SJSA1 (cell line): Measurements from ENCODE around the gene GRK2. TPM values are rescaled to one million over a fixed set of nuclear protein-coding genes. Genes with fewer than 3 reads are reported as not detected.

Experiments used
- DNase-seq, 2 experiments: peaks; one replicate each; pipeline ENCODE4 v3.0.0-alpha.2; 2015 to 2020; ENCODE audit warnings: low spot score in 2 of 2, low read depth in 1 of 2
- H3K27ac ChIP-seq: fragments of 250-450 bp; sonication (Bioruptor Pico); 2 replicates; pipeline ENCODE4 v1.5.1; 2020; ENCODE audit warnings: mild to moderate bottlenecking, moderate library complexity
- H3K27me3 ChIP-seq: fragments of 250-450 bp; sonication (Bioruptor Pico); replicated peaks from 2 replicates; pipeline ENCODE4 v1.5.1; 2020; ENCODE audit warnings: mild to moderate bottlenecking, moderate library complexity
- H3K36me3 ChIP-seq: fragments of 250-450 bp; sonication (Bioruptor Pico); 2 replicates; pipeline ENCODE4 v1.5.1; 2020; ENCODE audit warnings: mild to moderate bottlenecking
- H3K4me1 ChIP-seq: fragments of 250-450 bp; sonication (Bioruptor Pico); replicated peaks from 2 replicates; pipeline ENCODE4 v1.6.1; 2021; ENCODE audit warnings: mild to moderate bottlenecking
- H3K4me3 ChIP-seq: fragments of 250-450 bp; sonication (Bioruptor Pico); 2 replicates; pipeline ENCODE4 v1.5.1; 2020; ENCODE audit warnings: mild to moderate bottlenecking
- H3K9me3 ChIP-seq: fragments of 250-450 bp; sonication (Bioruptor Pico); replicated peaks from 2 replicates; pipeline ENCODE4 v1.5.1; 2020; ENCODE audit warnings: mild to moderate bottlenecking
- total RNA-seq: library from RNA; depleted of rRNA; stranded (reverse); fragments of >200 nt; shearing (Covaris generic); gene quantifications from 2 replicates; pipeline ENCODE4 v1.2.3, GENCODE V29; 2014

GRK2 gene
- total RNA-seq, 1 experiment from 2014 or later, result 138 TPM

DNA sequence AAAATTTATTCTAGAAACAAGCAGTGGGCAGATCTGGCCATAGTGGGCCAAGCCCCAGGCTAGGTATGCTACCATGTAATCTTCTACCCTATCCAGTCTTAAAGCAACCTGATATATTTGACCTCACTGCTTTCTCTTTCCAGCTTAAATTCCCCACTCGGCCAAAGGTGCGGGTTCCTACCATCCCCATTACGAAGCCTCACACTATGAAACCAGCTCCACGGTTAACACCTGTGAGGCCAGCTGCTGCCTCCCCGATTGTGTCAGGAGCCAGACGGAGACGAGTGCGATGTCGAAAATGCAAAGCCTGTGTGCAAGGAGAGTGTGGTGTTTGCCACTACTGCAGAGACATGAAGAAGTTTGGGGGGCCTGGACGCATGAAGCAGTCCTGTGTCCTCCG, 21.2 kb upstream of the GRK2 start:
- peak in 1 of 2 experiments; percentile 44 for DNase-seq
- no peaks in the 10 kb centered on the region for H3K9me3 ChIP-seq
- peaks cover 19% of the 10 kb centered on the region for H3K4me1 ChIP-seq
- no peaks in the 10 kb centered on the region for H3K27me3 ChIP-seq
- H3K36me3 ChIP-seq, result peaks cover 82% of the 10 kb centered on the region
- no peak overlapping the region for H3K4me3 ChIP-seq
- H3K27ac ChIP-seq, result no peak overlapping the region

DNA sequence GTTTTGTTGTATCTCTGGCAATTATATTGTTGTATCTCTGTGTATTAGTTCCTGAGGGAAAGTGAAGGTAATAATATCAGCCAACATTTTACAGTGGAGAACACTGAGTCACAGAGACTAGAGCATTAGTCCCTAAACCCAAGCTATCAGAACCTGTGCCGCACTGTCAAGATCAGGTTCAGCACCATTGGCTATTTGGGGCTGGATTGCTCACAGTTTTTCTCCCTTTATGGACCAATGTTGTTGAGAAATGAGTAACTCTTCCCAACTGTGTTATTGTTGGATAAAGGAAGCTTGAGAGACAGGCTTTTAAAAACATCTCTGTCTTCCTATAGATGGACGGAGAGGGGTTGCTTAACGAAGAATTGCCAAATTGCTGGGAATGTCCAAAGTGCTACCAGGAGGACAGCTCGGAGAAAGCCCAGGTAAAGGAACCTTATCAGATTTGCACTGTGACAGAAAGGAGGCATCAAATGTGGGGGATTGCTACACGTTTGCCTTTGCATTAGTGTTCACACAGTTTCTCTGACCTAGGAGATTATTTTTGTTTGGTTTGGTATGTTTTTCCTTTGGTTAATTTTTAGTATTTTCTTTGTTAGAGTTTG, 18.2 kb upstream of the GRK2 start:
- H3K27ac ChIP-seq, result no peak overlapping the region
- no peaks in the 10 kb centered on the region for H3K4me1 ChIP-seq
- H3K36me3 ChIP-seq, result peaks cover 96% of the 10 kb centered on the region
- peaks cover 2% of the 10 kb centered on the region; the same call in 1 of the 2 replicates for H3K9me3 ChIP-seq
- H3K4me3 ChIP-seq, result no peak overlapping the region
- no peaks in the 10 kb centered on the region for H3K27me3 ChIP-seq
- no peak for DNase-seq

DNA sequence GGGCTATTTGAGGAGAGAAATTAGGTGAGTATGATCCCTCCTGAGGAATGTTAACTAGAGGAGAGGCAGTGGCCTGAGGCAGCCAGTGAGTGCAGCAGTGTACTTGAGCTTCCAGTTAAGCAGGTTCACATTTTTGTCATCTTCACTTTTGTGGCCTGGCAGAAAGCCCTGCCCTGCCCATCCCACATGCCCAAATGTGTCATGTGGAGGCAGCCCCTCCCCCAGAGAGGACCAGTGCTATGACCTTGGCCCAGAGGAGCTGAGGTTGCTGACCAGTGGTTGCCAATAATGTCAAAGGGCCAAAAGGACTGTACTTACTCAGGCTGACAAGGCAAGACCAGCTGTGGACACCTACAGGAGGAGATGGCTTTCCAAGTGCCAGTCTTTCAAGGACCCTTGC, 17.6 kb upstream of the GRK2 start:
- no peaks in the 10 kb centered on the region for H3K27me3 ChIP-seq
- H3K4me3 ChIP-seq, result no peak overlapping the region
- H3K9me3 ChIP-seq, result peaks cover 3% of the 10 kb centered on the region; the same call in 1 of the 2 replicates
- H3K36me3 ChIP-seq, result peaks cover 96% of the 10 kb centered on the region
- peak in 1 of 2 experiments; percentile 44 for DNase-seq
- H3K27ac ChIP-seq, result no peak overlapping the region
- H3K4me1 ChIP-seq, result no peaks in the 10 kb centered on the region

DNA sequence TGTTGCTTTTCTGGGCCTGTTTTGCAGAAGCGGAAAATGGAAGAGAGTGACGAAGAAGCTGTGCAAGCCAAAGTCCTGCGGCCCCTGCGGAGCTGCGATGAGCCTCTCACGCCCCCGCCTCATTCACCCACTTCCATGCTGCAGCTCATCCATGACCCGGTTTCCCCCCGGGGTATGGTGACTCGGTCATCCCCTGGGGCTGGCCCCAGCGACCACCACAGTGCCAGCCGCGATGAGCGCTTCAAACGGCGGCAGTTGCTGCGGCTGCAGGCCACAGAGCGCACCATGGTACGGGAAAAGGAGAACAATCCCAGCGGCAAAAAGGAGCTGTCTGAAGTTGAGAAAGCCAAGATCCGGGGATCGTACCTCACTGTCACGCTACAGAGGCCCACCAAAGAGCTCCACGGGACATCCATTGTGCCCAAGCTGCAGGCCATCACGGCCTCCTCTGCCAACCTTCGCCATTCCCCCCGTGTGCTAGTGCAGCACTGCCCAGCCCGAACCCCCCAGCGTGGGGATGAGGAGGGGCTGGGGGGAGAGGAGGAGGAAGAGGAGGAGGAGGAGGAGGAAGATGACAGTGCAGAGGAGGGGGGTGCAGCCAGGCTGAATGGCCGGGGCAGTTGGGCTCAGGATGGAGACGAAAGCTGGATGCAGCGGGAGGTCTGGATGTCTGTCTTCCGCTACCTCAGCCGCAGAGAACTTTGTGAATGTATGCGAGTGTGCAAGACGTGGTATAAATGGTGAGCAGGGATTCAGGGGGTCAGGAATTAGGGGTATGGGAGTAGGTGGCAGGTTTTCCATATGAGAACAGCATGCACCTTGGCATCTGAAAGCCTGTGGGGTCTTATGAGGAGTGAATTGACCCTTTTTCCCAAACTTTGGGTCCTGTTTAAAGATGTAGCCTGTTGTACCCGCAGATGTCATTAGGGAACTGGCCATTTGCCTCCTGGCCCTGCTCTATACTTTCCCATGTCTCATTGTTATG, 15.9 kb upstream of the GRK2 start:
- Histone ChIP-seq H3K4me1 (no peaks in the 10 kb centered on the region), H3K4me3 (no peak overlapping the region), H3K9me3 (peaks cover 3% of the 10 kb centered on the region; the same call in 1 of the 2 replicates), H3K27ac (no peak overlapping the region), H3K27me3 (no peaks in the 10 kb centered on the region), H3K36me3 (peaks cover 98% of the 10 kb centered on the region)
- no peak for DNase-seq

DNA sequence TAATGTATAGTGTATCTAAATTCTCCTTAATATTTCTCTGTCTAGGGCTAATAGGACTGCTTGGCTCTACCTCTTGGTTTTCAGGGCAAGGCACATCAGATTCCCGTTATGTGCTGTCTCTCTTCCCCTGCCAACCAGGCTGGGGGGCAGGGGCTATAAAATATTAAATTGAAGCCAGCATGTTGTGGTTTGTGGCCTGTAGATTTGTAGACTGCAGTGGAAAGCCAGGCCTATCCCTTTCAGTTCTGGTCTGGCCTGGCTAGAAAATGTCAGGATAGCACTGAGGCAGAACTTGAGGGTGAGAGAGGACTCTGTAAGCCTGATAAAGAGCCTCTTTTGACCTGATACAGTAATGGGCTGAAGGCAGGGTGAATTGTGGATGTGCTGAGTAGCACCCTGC, 14.4 kb upstream of the GRK2 start:
- no peaks in the 10 kb centered on the region for H3K27me3 ChIP-seq
- DNase-seq, result no peak

DNA sequence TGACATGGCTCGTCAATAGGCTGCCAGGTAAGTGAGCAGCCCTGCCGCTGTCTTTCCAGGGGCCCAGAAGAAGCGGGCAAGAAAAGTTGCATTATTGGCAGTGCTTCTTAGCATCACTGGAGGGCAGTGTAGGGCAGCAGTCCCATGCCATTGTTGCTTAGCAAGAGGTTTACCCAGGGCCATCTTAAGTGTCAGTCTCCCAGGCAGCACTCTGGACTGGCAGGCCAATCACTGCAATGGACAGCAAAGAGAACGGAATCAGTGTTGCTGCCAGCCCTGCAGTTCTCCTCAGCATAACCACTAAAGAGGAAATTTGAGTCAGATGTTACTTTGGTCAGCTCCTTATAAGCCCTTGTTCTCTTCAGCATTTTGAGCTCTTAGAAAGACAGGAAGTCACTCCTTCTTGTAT, 13.4 kb upstream of the GRK2 start:
- Histone ChIP-seq H3K9me3 (peaks cover 3% of the 10 kb centered on the region; the same call in 1 of the 2 replicates), H3K36me3 (peaks cover 93% of the 10 kb centered on the region), H3K27me3 (no peaks in the 10 kb centered on the region), H3K4me1 (no peaks in the 10 kb centered on the region), H3K4me3 (no peak overlapping the region), H3K27ac (no peak overlapping the region)
- peak in 1 of 2 experiments; percentile 72 for DNase-seq

More for the DNA sequence above, 14.4 kb upstream of the GRK2 start:
- Histone ChIP-seq H3K27ac (no peak overlapping the region), H3K9me3 (peaks cover 3% of the 10 kb centered on the region; the same call in 1 of the 2 replicates), H3K36me3 (peaks cover 96% of the 10 kb centered on the region), H3K4me1 (no peaks in the 10 kb centered on the region), H3K4me3 (no peak overlapping the region)

DNA sequence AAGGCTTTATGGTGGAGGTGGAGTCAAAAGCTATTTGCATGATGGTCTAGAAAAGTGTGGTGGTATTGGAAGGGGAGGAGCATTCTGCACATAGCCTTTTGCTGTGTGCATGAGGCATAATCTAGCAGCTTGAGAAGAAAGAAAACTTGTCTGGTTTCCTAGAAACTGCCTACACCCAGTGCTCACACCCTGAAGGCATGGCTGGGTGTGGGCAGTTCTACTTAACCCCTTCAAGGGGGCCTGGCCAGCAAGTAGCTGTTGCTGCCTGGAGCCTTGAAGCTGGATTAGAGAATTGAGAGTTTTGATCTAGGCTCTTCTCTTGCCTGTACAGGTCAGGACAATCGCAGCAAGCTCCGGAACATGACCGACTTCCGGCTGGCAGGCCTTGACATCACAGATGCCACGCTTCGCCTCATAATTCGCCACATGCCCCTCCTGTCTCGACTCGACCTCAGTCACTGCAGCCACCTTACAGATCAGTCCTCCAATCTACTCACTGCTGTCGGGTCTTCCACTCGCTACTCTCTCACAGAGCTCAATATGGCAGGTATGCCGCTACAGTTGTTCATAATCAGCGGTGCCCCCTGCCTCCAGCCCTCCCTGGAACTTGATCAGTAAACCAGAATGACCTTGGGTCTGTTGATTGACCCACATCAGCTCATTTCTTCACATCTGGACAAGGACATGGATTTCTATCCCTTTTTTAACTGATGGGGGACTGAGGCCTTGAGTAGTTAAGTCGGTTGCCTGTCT, 12.2 kb upstream of the GRK2 start:
- Histone ChIP-seq H3K27ac (no peak overlapping the region), H3K27me3 (no peaks in the 10 kb centered on the region), H3K4me1 (no peaks in the 10 kb centered on the region), H3K36me3 (peaks cover 81% of the 10 kb centered on the region), H3K4me3 (no peak overlapping the region), H3K9me3 (peaks cover 3% of the 10 kb centered on the region; the same call in 1 of the 2 replicates)
- DNase-seq, result peak in 1 of 2 experiments; percentile 42

DNA sequence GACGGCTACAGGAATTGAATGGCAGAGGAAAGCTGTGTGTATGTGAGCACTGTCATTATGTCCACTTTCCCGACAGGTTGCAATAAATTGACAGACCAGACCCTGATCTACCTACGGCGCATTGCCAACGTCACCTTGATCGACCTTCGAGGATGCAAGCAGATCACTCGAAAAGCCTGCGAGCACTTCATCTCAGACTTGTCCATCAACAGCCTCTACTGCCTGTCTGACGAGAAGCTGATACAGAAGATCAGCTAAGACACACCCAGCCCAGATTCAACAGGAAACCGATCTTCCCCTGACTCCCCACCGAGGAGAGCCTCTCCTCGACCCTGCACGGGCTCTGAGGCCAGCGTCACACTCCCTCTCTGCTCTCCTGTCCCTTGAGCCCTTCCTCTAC, 11.5 kb upstream of the GRK2 start:
- Histone ChIP-seq H3K27ac (no peak overlapping the region), H3K4me1 (no peaks in the 10 kb centered on the region), H3K9me3 (peaks cover 3% of the 10 kb centered on the region; the same call in 1 of the 2 replicates), H3K4me3 (no peak overlapping the region), H3K27me3 (no peaks in the 10 kb centered on the region), H3K36me3 (peaks cover 73% of the 10 kb centered on the region)
- peak in 1 of 2 experiments; percentile 43 for DNase-seq

DNA sequence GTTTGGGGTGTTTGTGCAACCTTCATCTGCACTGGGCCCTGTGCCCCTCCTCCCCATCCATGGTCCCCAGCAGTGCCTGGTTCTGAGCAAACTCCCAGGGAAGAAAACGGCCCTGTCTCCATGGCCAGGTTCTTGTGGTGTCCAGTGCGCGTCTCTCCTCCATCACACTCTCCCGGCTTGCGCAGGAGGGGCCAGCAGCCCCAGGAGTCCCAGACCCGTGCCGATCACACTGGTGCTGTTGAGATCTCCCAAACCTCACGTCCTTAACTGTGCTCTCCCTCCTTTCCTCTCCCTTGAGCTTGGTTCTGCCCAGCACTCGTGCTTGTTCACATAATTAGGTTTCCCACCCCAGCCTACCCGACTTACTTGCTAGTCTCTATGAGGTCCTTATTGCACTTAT, 10.9 kb upstream of the GRK2 start:
- Histone ChIP-seq H3K9me3 (peaks cover 3% of the 10 kb centered on the region; the same call in 1 of the 2 replicates), H3K4me1 (no peaks in the 10 kb centered on the region), H3K36me3 (peaks cover 68% of the 10 kb centered on the region), H3K27ac (no peak overlapping the region), H3K4me3 (no peak overlapping the region), H3K27me3 (no peaks in the 10 kb centered on the region)
- peak in 1 of 2 experiments; percentile 48 for DNase-seq

DNA sequence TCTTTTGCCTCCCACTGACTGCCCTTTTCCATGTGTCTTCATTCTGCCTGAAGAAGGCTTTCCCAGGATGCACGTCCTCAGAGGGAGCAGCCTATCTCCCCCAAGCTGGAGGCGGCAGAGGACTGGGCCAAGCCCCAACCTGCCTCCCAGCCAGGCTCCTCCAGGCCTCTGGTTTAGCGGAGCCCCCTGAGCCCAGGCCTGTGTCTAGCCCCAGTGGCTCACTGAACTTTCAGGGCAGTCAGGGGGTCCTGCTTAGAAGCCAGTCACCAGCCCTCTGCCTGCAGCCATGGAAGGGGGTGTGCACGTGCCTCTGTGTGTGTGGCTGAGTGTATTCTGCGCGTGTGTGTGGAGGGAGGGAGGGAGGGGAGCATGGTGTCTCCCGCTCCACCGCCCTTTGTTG, 10.4 kb upstream of the GRK2 start:
- peaks cover 3% of the 10 kb centered on the region; the same call in 1 of the 2 replicates for H3K9me3 ChIP-seq
- H3K27me3 ChIP-seq, result no peaks in the 10 kb centered on the region
- H3K36me3 ChIP-seq, result peaks cover 63% of the 10 kb centered on the region
- H3K4me1 ChIP-seq, result peaks cover under 1% of the 10 kb centered on the region
- H3K4me3 ChIP-seq, result no peak overlapping the region
- peak in 1 of 2 experiments; percentile 47 for DNase-seq
- no peak overlapping the region for H3K27ac ChIP-seq

DNA sequence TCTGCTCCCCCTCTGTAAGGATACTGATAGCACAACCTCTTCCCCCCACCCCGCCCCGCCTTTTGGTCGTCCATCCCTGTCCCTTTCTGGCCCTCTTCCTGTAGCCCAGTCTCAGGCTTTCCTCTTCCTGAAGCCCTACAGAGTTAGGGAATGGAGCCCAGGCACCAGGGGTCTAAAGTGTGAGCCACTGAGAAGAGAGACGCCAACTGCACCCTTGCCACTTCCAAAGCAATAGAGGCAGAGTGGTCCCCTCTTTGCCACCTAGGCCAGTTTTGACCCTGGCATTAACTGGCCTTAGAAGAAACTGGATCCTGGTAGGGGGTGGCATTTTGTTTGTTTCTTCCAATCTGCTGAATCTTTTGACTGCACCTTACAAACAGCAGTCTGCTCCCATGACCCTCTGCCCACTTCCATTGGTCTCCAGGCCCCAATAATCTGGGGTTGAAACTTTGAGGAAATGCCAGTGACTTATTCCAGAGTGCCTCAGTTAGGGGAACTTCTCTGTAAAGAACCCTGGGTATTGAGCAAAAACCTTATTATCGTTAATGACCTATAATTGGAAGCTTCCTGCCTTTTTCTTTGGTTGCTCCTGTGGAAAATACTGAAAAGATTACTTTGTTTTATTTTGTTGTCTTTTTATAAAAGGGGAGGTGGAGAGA, 9.7 kb upstream of the GRK2 start:
- peak in 1 of 2 experiments; percentile 47 for DNase-seq
- Histone ChIP-seq H3K4me1 (peaks cover 6% of the 10 kb centered on the region), H3K27ac (no peak overlapping the region), H3K36me3 (peaks cover 55% of the 10 kb centered on the region), H3K27me3 (no peaks in the 10 kb centered on the region), H3K9me3 (peaks cover 3% of the 10 kb centered on the region; the same call in 1 of the 2 replicates), H3K4me3 (no peak overlapping the region)

DNA sequence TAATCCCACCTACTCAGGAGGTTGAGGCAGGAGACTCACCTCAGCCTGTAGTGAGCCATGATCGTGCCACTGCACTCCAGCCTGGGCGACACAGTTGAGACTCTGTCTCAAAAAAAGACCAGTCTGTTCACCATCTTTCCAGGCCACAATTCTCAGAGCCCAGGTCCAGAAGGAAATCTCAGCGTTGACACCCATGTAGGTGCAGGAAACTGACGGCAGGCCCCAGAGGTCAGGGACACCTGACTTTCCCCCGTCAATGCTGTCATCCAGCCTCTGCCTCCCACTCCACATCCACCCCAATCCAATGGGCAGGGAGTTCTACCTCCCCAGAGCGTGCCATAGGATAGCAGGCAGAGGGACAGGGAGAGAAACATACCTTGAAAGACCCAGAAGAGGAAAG, 5.9 kb upstream of the GRK2 start:
- H3K36me3 ChIP-seq, result peaks cover 17% of the 10 kb centered on the region
- H3K9me3 ChIP-seq, result no peaks in the 10 kb centered on the region
- no peak overlapping the region for H3K4me3 ChIP-seq
- DNase-seq, result peak in 1 of 2 experiments; percentile 42
- no peaks in the 10 kb centered on the region for H3K27me3 ChIP-seq
- peaks cover 18% of the 10 kb centered on the region for H3K4me1 ChIP-seq
- no peak overlapping the region for H3K27ac ChIP-seq
